GM23338 (cell line): ENCODE results near the gene HNF1B.

ENCODE experiments used
- CREB1 ChIP-seq: fragments of 250-450 bp; sonication (Bioruptor Pico); IDR thresholded peaks from 2 replicates; pipeline ENCODE4 v1.5.0; 2020; ENCODE audit warnings: low read depth, mild to moderate bottlenecking, moderate library complexity
- ETS1 ChIP-seq: IDR thresholded peaks from 2 replicates; pipeline ENCODE4 v1.6.1; 2016; ENCODE audit warnings: antibody characterized with exemption
- EZH2 ChIP-seq: fragments of 200-600 bp; sonication (generic); IDR thresholded peaks from one replicate; pipeline ENCODE4 v1.8.0; 2017; ENCODE audit warnings: antibody characterized with exemption, mild to moderate bottlenecking, low read depth; ENCODE audit not compliant: unreplicated experiment
- EZH2phosphoT487 ChIP-seq: fragments of 200-600 bp; sonication (generic); IDR thresholded peaks from one replicate; pipeline ENCODE4 v1.8.1; 2018; ENCODE audit warnings: antibody characterized with exemption; ENCODE audit not compliant: unreplicated experiment
- POLR2AphosphoS5 ChIP-seq: IDR thresholded peaks from 2 replicates; pipeline ENCODE4 v1.6.1; 2016; ENCODE audit warnings: antibody characterized with exemption, low read depth
- REST ChIP-seq: IDR thresholded peaks from one replicate; pipeline ENCODE4 v1.6.1; 2018; ENCODE audit warnings: antibody characterized with exemption; ENCODE audit not compliant: unreplicated experiment
- STAT1 ChIP-seq: IDR thresholded peaks from one replicate; pipeline ENCODE4 v1.6.1; 2016; ENCODE audit warnings: antibody characterized with exemption; ENCODE audit not compliant: unreplicated experiment
- ZNF114 ChIP-seq: fragments of 250-450 bp; sonication (Bioruptor Pico); IDR thresholded peaks from 2 replicates; pipeline ENCODE4 v1.5.0; 2020; ENCODE audit warnings: mild to moderate bottlenecking, moderate library complexity
- ZNF331 ChIP-seq: fragments of 250-450 bp; sonication (Bioruptor Pico); IDR thresholded peaks from 2 replicates; pipeline ENCODE4 v1.5.0; 2020; ENCODE audit warnings: low read depth, mild to moderate bottlenecking, moderate library complexity
- TF ChIP-seq, protein P1 (sequence below), 2 experiments: fragments of 200-600 bp in 1 of 2; sonication (generic) in 1 of 2; conservative IDR thresholded peaks; 2 replicates each; pipeline versions ENCODE4 v1.5.1 to v1.6.1; 2016 to 2017; ENCODE audit warnings: antibody characterized with exemption in 2 of 2, low read depth in 2 of 2, mild to moderate bottlenecking in 2 of 2, moderate library complexity in 1 of 2

DNA sequence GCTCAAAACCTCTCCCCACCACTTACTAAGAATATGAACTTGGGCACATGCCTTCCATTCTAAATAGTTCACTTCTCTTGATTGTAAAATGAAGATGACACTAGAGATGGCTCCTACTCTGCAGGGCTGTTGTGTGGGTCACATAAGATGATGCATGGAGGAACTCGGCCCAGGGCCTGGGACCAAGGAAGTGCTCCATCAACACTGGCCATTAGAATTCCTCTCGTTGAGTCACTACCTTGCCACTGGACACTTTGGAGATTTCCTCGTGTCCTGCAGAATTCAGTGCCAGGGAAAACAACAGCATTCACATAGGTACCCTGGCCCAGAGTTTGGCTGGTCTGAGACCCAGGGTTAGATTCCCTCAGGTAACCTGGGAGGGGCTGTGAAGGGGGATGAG is 18.6 kb downstream of the HNF1B start:
- TF ChIP-seq, protein P1, sequence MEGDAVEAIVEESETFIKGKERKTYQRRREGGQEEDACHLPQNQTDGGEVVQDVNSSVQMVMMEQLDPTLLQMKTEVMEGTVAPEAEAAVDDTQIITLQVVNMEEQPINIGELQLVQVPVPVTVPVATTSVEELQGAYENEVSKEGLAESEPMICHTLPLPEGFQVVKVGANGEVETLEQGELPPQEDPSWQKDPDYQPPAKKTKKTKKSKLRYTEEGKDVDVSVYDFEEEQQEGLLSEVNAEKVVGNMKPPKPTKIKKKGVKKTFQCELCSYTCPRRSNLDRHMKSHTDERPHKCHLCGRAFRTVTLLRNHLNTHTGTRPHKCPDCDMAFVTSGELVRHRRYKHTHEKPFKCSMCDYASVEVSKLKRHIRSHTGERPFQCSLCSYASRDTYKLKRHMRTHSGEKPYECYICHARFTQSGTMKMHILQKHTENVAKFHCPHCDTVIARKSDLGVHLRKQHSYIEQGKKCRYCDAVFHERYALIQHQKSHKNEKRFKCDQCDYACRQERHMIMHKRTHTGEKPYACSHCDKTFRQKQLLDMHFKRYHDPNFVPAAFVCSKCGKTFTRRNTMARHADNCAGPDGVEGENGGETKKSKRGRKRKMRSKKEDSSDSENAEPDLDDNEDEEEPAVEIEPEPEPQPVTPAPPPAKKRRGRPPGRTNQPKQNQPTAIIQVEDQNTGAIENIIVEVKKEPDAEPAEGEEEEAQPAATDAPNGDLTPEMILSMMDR (conservative IDR thresholded peaks at IDR 0.05; ENCODE audit: low read depth in 2 of 2): no peak
- TF ChIP-seq ETS1 (no peak), POLR2AphosphoS5 (no peak), CREB1 (CRISPR knock-in tag) (no peak), ZNF331 (CRISPR knock-in tag) (no peak), STAT1 (no peak), EZH2 (no peak), EZH2phosphoT487 (no peak), REST (no peak), ZNF114 (CRISPR knock-in tag) (no peak)
